H9 (cell line): ENCODE results near the gene C6orf120. TPM values are rescaled to one million over a fixed set of nuclear protein-coding genes. Genes with fewer than 3 reads are reported as not detected.

ENCODE experiments used
- DNase-seq: peaks from one replicate; pipeline ENCODE4 v3.0.0-alpha.2; 2017
- H2AFZ ChIP-seq: one replicate; pipeline ENCODE4 v1.6.1; 2013; ENCODE audit warnings: mild to moderate bottlenecking, low read length, control low read depth, moderate library complexity
- H2AK5ac ChIP-seq: 2 replicates; pipeline ENCODE4 v1.6.1; 2013; ENCODE audit warnings: low read length, control low read depth, mixed read lengths; ENCODE audit not compliant: insufficient read length
- H2BK120ac ChIP-seq: one replicate; pipeline ENCODE4 v1.6.1; 2013; ENCODE audit warnings: low read depth, mild to moderate bottlenecking, low read length, control low read depth, inconsistent platforms; ENCODE audit not compliant: poor library complexity, severe bottlenecking
- H2BK12ac ChIP-seq: 2 replicates; pipeline ENCODE4 v1.6.1; 2013; ENCODE audit warnings: low read length, control low read depth, mixed read lengths, low read depth; ENCODE audit not compliant: insufficient read length
- H2BK15ac ChIP-seq: 2 replicates; pipeline ENCODE4 v1.6.1; 2013; ENCODE audit warnings: low read depth, low read length, control low read depth
- H2BK20ac ChIP-seq: one replicate; pipeline ENCODE4 v1.6.1; 2013; ENCODE audit warnings: low read depth, mild to moderate bottlenecking, low read length, control low read depth, inconsistent platforms; ENCODE audit not compliant: poor library complexity, severe bottlenecking
- H2BK5ac ChIP-seq: 2 replicates; pipeline ENCODE4 v1.6.1; 2013; ENCODE audit warnings: low read length, control low read depth, mixed read lengths; ENCODE audit not compliant: insufficient read length
- H3K14ac ChIP-seq: 2 replicates; pipeline ENCODE4 v1.6.1; 2013; ENCODE audit warnings: low read length, control low read depth; ENCODE audit not compliant: insufficient read depth
- H3K18ac ChIP-seq: 2 replicates; pipeline ENCODE4 v1.6.1; 2013; ENCODE audit warnings: low read depth, mild to moderate bottlenecking, mixed read lengths, low read length, control low read depth; ENCODE audit not compliant: insufficient read length
- H3K23ac ChIP-seq: 2 replicates; pipeline ENCODE4 v1.6.1; 2013; ENCODE audit warnings: low read length, control low read depth, mixed read lengths, low read depth; ENCODE audit not compliant: insufficient read length
- H3K23me2 ChIP-seq: 2 replicates; pipeline ENCODE4 v1.6.1; 2013; ENCODE audit warnings: low read depth, mild to moderate bottlenecking, mixed read lengths, low read length, control low read depth; ENCODE audit not compliant: insufficient read length, poor library complexity, severe bottlenecking
- H3K27ac ChIP-seq: 2 replicates; pipeline ENCODE4 v1.5.1; 2013; ENCODE audit warnings: low read length, control low read depth, mixed read lengths, low read depth; ENCODE audit not compliant: insufficient read length
- H3K27me3 ChIP-seq: 2 replicates; pipeline ENCODE4 v1.6.1; 2013; ENCODE audit warnings: low read length, control low read depth, inconsistent platforms; ENCODE audit not compliant: insufficient read depth
- H3K4ac ChIP-seq: 2 replicates; pipeline ENCODE4 v1.6.1; 2013; ENCODE audit warnings: low read depth, mild to moderate bottlenecking, control low read depth, inconsistent platforms, low read length, moderate library complexity
- H3K4me1 ChIP-seq: 2 replicates; pipeline ENCODE4 v1.6.1; 2013; ENCODE audit warnings: low read length, control low read depth, inconsistent platforms; ENCODE audit not compliant: insufficient read depth
- H3K4me2 ChIP-seq: 2 replicates; pipeline ENCODE4 v1.6.1; 2013; ENCODE audit warnings: low read length, control low read depth, mixed read lengths; ENCODE audit not compliant: insufficient read length, insufficient read depth
- H3K56ac ChIP-seq: 2 replicates; pipeline ENCODE4 v1.6.1; 2013; ENCODE audit warnings: low read depth, mild to moderate bottlenecking, mixed read lengths, low read length, control low read depth; ENCODE audit not compliant: insufficient read length
- H3K79me1 ChIP-seq: 2 replicates; pipeline ENCODE4 v1.6.1; 2013; ENCODE audit warnings: low read depth, mild to moderate bottlenecking, moderate library complexity, low read length, control low read depth, inconsistent platforms; ENCODE audit not compliant: insufficient read depth, poor library complexity, severe bottlenecking
- H3K79me2 ChIP-seq: 2 replicates; pipeline ENCODE4 v1.6.1; 2013; ENCODE audit warnings: low read length, control low read depth, inconsistent platforms; ENCODE audit not compliant: insufficient read depth
- H3K9ac ChIP-seq: 2 replicates; pipeline ENCODE4 v1.6.1; 2013; ENCODE audit warnings: low read length, control low read depth, mixed read lengths; ENCODE audit not compliant: insufficient read length; ENCODE audit errors: extremely low read depth
- H3K9me3 ChIP-seq: one replicate; pipeline ENCODE4 v1.6.1; 2013; ENCODE audit warnings: low read depth, low read length, inconsistent platforms; ENCODE audit not compliant: control insufficient read depth
- H3T11ph ChIP-seq: one replicate; pipeline ENCODE4 v1.6.1; 2013; ENCODE audit warnings: mild to moderate bottlenecking, low read length, control low read depth, inconsistent platforms
- H4K20me1 ChIP-seq: one replicate; pipeline ENCODE4 v1.6.1; 2013; ENCODE audit not compliant: control insufficient read depth, insufficient read length, insufficient read depth
- H4K5ac ChIP-seq: 2 replicates; pipeline ENCODE4 v1.6.1; 2013; ENCODE audit warnings: low read depth, mild to moderate bottlenecking, mixed read lengths, low read length, control low read depth; ENCODE audit not compliant: insufficient read length
- H4K8ac ChIP-seq: replicated peaks from 2 replicates; pipeline ENCODE4 v1.6.1; 2013; ENCODE audit warnings: low read length, control low read depth, mixed read lengths, low read depth; ENCODE audit not compliant: insufficient read length
- H4K91ac ChIP-seq: 2 replicates; pipeline ENCODE4 v1.6.1; 2013; ENCODE audit warnings: low read depth, mild to moderate bottlenecking, moderate library complexity, mixed read lengths, low read length, control low read depth; ENCODE audit not compliant: insufficient read length
- H3K27ac Mint-ChIP-seq, 3 experiments: 2 replicates in 2 of 3; 3 replicates in 1 of 3; pipeline ENCODE4 v1.8.0; 2020 to 2021; ENCODE audit warnings: mixed read lengths in 3 of 3, mild to moderate bottlenecking in 1 of 3, moderate library complexity in 1 of 3
- H3K27me3 Mint-ChIP-seq: 2 replicates; pipeline ENCODE4 v1.8.0; 2021; ENCODE audit warnings: low read depth, mild to moderate bottlenecking, moderate library complexity, mixed read lengths
- H3K36me3 Mint-ChIP-seq, 3 experiments: 2 replicates in 2 of 3; 3 replicates in 1 of 3; pipeline ENCODE4 v1.8.0; 2020 to 2021; ENCODE audit warnings: low read depth in 3 of 3, mixed read lengths in 3 of 3; ENCODE audit not compliant: insufficient read depth in 1 of 3
- H3K4me1 Mint-ChIP-seq, 2 experiments: 2 replicates each; pipeline ENCODE4 v1.8.0; 2020; ENCODE audit warnings: mixed read lengths in 2 of 2
- H3K4me3 Mint-ChIP-seq, 2 experiments: 2 replicates in 1 of 2; 3 replicates in 1 of 2; pipeline ENCODE4 v1.8.0; 2020 to 2021; ENCODE audit warnings: mild to moderate bottlenecking in 2 of 2, mixed read lengths in 2 of 2, moderate library complexity in 1 of 2
- H3K9me3 Mint-ChIP-seq, 2 experiments: 2 replicates in 1 of 2; 3 replicates in 1 of 2; pipeline ENCODE4 v1.8.0; 2020; ENCODE audit warnings: mild to moderate bottlenecking in 2 of 2, mixed read lengths in 2 of 2, moderate library complexity in 1 of 2
- WGBS: extraction: QIAGEN DNeasy Blood & Tissue Kit; methylation state at CpG from one replicate; pipeline ENCODE4 v1.1.7; 2013; ENCODE audit warnings: missing lambda C conversion rate, low lambda C conversion rate, mixed read lengths; ENCODE audit not compliant: insufficient read length; ENCODE audit errors: extremely low coverage; 5-methylcytosine and 5-hydroxymethylcytosine counted together
- total RNA-seq: library from RNA; stranded (reverse); gene quantifications from 2 replicates; pipeline ENCODE4 v1.2.1, GENCODE V29; 2021
- TF ChIP-seq, protein P1 (sequence below): fragments of 200-600 bp; sonication (generic); conservative IDR thresholded peaks from 3 replicates; pipeline ENCODE4 v1.8.0; 2021; ENCODE audit warnings: antibody characterized with exemption, mild to moderate bottlenecking

The C6orf120 gene
- total RNA-seq, 1 experiment from 2014 or later = 23.2 TPM

DNA sequence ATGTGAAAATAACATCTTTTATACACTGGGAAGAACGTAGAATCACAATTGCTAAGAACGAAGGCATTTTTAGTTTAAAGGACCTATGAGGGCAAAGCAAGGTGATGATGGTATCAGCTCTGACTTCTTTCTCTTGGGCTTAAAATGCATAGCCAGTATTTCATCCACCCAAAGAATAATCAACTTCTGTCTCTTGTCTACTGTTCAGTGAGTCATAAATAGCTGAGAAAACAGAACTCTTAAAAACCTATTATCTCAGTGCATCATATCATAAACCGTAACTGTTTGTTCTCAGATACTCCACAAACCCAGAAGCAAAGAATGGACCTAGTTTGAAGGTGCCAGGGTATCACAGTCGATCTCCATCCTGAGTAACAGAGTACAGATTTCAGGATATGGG is 17.2 kb downstream of the C6orf120 start:
- no peak overlapping the region for H3K4me2 ChIP-seq
- Mint-ChIP-seq H3K4me3 (no peak overlapping the region), H3K9me3 (no peaks in the 10 kb centered on the region), H3K4me1 (peaks cover 11 to 14% of the 10 kb centered on the region in 2 experiments), H3K27me3 (peaks cover 2% of the 10 kb centered on the region; the same call in 1 of the 2 replicates), H3K36me3 (peaks cover 6 to 48% (median 42%) of the 10 kb centered on the region in 3 experiments; a peak in 6 of 7 replicates), H3K27ac (no peak overlapping the region)
- H3T11ph ChIP-seq = no peak overlapping the region
- no peak overlapping the region for H3K9ac ChIP-seq
- no peak overlapping the region for H2AK5ac ChIP-seq
- no peak overlapping the region for H3K56ac ChIP-seq
- H4K91ac ChIP-seq = no peak overlapping the region
- no peak overlapping the region for H3K23ac ChIP-seq
- H3K9me3 ChIP-seq = no peaks in the 10 kb centered on the region
- no peaks in the 10 kb centered on the region for H4K20me1 ChIP-seq
- no peak overlapping the region for H4K8ac ChIP-seq
- H2BK120ac ChIP-seq = no peak overlapping the region
- no peaks in the 10 kb centered on the region for H3K4me1 ChIP-seq
- peaks cover 4% of the 10 kb centered on the region; the same call in 1 of the 2 replicates for H3K79me2 ChIP-seq
- H2BK15ac ChIP-seq = no peak overlapping the region
- no peak overlapping the region for H3K18ac ChIP-seq
- H3K27ac ChIP-seq = no peak overlapping the region
- no peak overlapping the region for H2BK5ac ChIP-seq
- H2BK12ac ChIP-seq = no peak overlapping the region
- H3K23me2 ChIP-seq = peaks cover 10% of the 10 kb centered on the region
- H4K5ac ChIP-seq = no peak overlapping the region
- peaks cover 7% of the 10 kb centered on the region for H3K79me1 ChIP-seq
- DNase-seq = no peak
- WGBS = no CpG with 5 or more reads among the region's 4 CpGs
- H2BK20ac ChIP-seq = no peak overlapping the region
- TF ChIP-seq, protein P1, sequence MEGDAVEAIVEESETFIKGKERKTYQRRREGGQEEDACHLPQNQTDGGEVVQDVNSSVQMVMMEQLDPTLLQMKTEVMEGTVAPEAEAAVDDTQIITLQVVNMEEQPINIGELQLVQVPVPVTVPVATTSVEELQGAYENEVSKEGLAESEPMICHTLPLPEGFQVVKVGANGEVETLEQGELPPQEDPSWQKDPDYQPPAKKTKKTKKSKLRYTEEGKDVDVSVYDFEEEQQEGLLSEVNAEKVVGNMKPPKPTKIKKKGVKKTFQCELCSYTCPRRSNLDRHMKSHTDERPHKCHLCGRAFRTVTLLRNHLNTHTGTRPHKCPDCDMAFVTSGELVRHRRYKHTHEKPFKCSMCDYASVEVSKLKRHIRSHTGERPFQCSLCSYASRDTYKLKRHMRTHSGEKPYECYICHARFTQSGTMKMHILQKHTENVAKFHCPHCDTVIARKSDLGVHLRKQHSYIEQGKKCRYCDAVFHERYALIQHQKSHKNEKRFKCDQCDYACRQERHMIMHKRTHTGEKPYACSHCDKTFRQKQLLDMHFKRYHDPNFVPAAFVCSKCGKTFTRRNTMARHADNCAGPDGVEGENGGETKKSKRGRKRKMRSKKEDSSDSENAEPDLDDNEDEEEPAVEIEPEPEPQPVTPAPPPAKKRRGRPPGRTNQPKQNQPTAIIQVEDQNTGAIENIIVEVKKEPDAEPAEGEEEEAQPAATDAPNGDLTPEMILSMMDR = no peak
- no peak overlapping the region for H3K4ac ChIP-seq
- H3K27me3 ChIP-seq = no peaks in the 10 kb centered on the region
- no peak overlapping the region for H3K14ac ChIP-seq
- H2AFZ ChIP-seq = no peak overlapping the region
